ENCODE data around the gene TBP.
"Not testable (repeated sequence)": the region's sequence is repeated elsewhere in the genome, so short reads cannot be mapped to it uniquely, and the experiment has no call there.

- TF ChIP-seq EZH2 (IDR thresholded peaks at IDR 0.05; ENCODE audit: insufficient read depth, poor library complexity, severe bottlenecking); EZH2phosphoT487 (IDR thresholded peaks at IDR 0.05; ENCODE audit: insufficient read depth, low read depth): not testable (repeated sequence)
Measured at GRCh38 chr6:170609225-170609624, 55.1 kb downstream of the TBP start.

Measured in GM23248 (cell line).